ENCODE results near the gene EXOC4. TPM values are rescaled to one million over a fixed set of nuclear protein-coding genes. Genes with fewer than 3 reads are reported as not detected.

EXOC4 gene
- total RNA-seq, 1 experiment from 2014 or later = 75.8 TPM

GRCh38 chr7:133408212-133408611 is 155.3 kb downstream of the EXOC4 start:
- Histone ChIP-seq H2BK120ac (ENCODE audit: low read depth, low read length, poor library complexity, severe bottlenecking) (no peak overlapping the region), H4K5ac (ENCODE audit: insufficient read length, low read depth, low read length) (no peak overlapping the region), H2AFZ (ENCODE audit: low read length) (no peak overlapping the region), H3K9ac (ENCODE audit: extremely low read depth, insufficient read length, low read length) (no peak overlapping the region), H3T11ph (ENCODE audit: low read length) (no peak overlapping the region), H3K4ac (ENCODE audit: low read depth, low read length) (no peak overlapping the region), H3K4me1 (ENCODE audit: insufficient read depth, low read length) (no peaks in the 10 kb centered on the region), H3K14ac (ENCODE audit: insufficient read depth, low read length) (no peak overlapping the region), H2BK12ac (ENCODE audit: insufficient read length, low read depth, low read length) (no peak overlapping the region), H3K4me2 (ENCODE audit: insufficient read depth, insufficient read length, low read length) (no peak overlapping the region), H4K20me1 (ENCODE audit: control insufficient read depth, insufficient read depth, insufficient read length) (no peaks in the 10 kb centered on the region), H4K8ac (replicated peaks; ENCODE audit: insufficient read length, low read depth, low read length) (no peak overlapping the region), H2BK5ac (ENCODE audit: insufficient read length, low read length) (no peak overlapping the region), H3K23me2 (ENCODE audit: insufficient read length, low read depth, low read length, poor library complexity, severe bottlenecking) (no peaks in the 10 kb centered on the region), H3K79me1 (ENCODE audit: insufficient read depth, low read depth, low read length, poor library complexity, severe bottlenecking) (no peaks in the 10 kb centered on the region), H3K9me3 (ENCODE audit: control insufficient read depth, low read depth, low read length) (no peaks in the 10 kb centered on the region), H2BK20ac (ENCODE audit: low read depth, low read length, poor library complexity, severe bottlenecking) (no peak overlapping the region), H3K79me2 (ENCODE audit: insufficient read depth, low read length) (no peaks in the 10 kb centered on the region), H2BK15ac (ENCODE audit: low read depth, low read length) (no peak overlapping the region), H4K91ac (ENCODE audit: insufficient read length, low read depth, low read length) (no peak overlapping the region), H2AK5ac (ENCODE audit: insufficient read length, low read length) (no peak overlapping the region), H3K56ac (ENCODE audit: insufficient read length, low read depth, low read length) (no peak overlapping the region), H3K18ac (ENCODE audit: insufficient read length, low read depth, low read length) (no peak overlapping the region), H3K23ac (ENCODE audit: insufficient read length, low read depth, low read length) (no peak overlapping the region), H3K27me3 (ENCODE audit: insufficient read depth, low read length) (no peaks in the 10 kb centered on the region), H3K27ac (ENCODE audit: insufficient read length, low read depth, low read length) (no peak overlapping the region)
- no peaks in the 10 kb centered on the region; a peak in 1 of 4 replicates for H3K4me1 Mint-ChIP-seq
- no peak overlapping the region for H3K27ac Mint-ChIP-seq
- H3K36me3 Mint-ChIP-seq (ENCODE audit: insufficient read depth in 1 of 3, low read depth in 3 of 3) = peaks cover 0 to 2% (median 2%) of the 10 kb centered on the region in 3 experiments; a peak in 2 of 7 replicates
- H3K9me3 Mint-ChIP-seq = no peaks in the 10 kb centered on the region
- WGBS (ENCODE audit: extremely low coverage, insufficient read length, low lambda C conversion rate) = 100% methylated on average over 1 of the region's 2 CpGs
- TF ChIP-seq CTCF (conservative IDR thresholded peaks at IDR 0.05) = no peak
- no peak overlapping the region for H3K4me3 Mint-ChIP-seq
- no peaks in the 10 kb centered on the region for H3K27me3 Mint-ChIP-seq (ENCODE audit: low read depth)
- DNase-seq = no peak
